ENCODE data around the gene TTLL3. TPM values are rescaled to one million over a fixed set of nuclear protein-coding genes. Genes with fewer than 3 reads are reported as not detected.
"Not testable (repeated sequence)": the region's sequence is repeated elsewhere in the genome, so short reads cannot be mapped to it uniquely, and the experiment has no call there.

The TTLL3 gene
- total RNA-seq, 1 experiment from 2014 or later = 10.3 TPM

GRCh38 chr3:9870978-9871377, 60.9 kb downstream of the TTLL3 start:
- intact Hi-C loops (cut with micrococcal nuclease; ENCODE audit: unreplicated experiment) = no loop called here
- no peak for TF ChIP-seq CTCF (IDR thresholded peaks at IDR 0.05; ENCODE audit: insufficient read depth in 1 of 2, low read depth in 1 of 2, low read length in 1 of 2, severe bottlenecking in 1 of 2, unreplicated experiment in 1 of 2)
- DNase-seq = no peak

GRCh38 chr3:9872067-9872466, 62.0 kb downstream of the TTLL3 start:
- POLR2A ChIA-PET; intact Hi-C loops (cut with micrococcal nuclease; ENCODE audit: unreplicated experiment); H3K27me3 Mint-ChIP-seq (ENCODE audit: insufficient read depth, unreplicated experiment); H3K4me1 ChIP-seq; H3K36me3 ChIP-seq (ENCODE audit: control insufficient read depth, insufficient read depth, low read length); H3K27ac Mint-ChIP-seq (ENCODE audit: unreplicated experiment); H3K4me3 Mint-ChIP-seq (ENCODE audit: unreplicated experiment); H3K4me3 ChIP-seq (ENCODE audit: low read depth, low read length); H3K9me3 Mint-ChIP-seq (ENCODE audit: unreplicated experiment); H3K9me3 ChIP-seq; H3K36me3 Mint-ChIP-seq (ENCODE audit: insufficient read depth, unreplicated experiment); DNase-seq; BruUV-seq (replicated peaks); H3K27me3 ChIP-seq (replicated peaks; ENCODE audit: control insufficient read depth, insufficient read depth, low read length); H3K4me1 Mint-ChIP-seq (ENCODE audit: low read depth, unreplicated experiment): not testable (repeated sequence)
- CTCF ChIA-PET = interaction anchor here (0.6 kb wide), 1 partner anchor 43 kb away, joined by 4 read pairs; no protein-coding TSS in a partner anchor

More at GRCh38 chr3:9870978-9871377, 60.9 kb downstream of the TTLL3 start:
- Histone ChIP-seq H3K36me3 (ENCODE audit: control insufficient read depth, insufficient read depth, low read length) (no peaks in the 10 kb centered on the region), H3K9me3 (no peaks in the 10 kb centered on the region), H3K27me3 (replicated peaks; ENCODE audit: control insufficient read depth, insufficient read depth, low read length) (no peaks in the 10 kb centered on the region), H3K4me1 (peaks cover 5% of the 10 kb centered on the region), H3K4me3 (ENCODE audit: low read depth, low read length) (no peak overlapping the region)
- Mint-ChIP-seq H3K9me3 (ENCODE audit: unreplicated experiment) (no peaks in the 10 kb centered on the region), H3K4me3 (ENCODE audit: unreplicated experiment) (no peak overlapping the region), H3K27me3 (ENCODE audit: insufficient read depth, unreplicated experiment) (no peaks in the 10 kb centered on the region), H3K36me3 (ENCODE audit: insufficient read depth, unreplicated experiment) (no peaks in the 10 kb centered on the region), H3K4me1 (ENCODE audit: low read depth, unreplicated experiment) (no peaks in the 10 kb centered on the region), H3K27ac (ENCODE audit: unreplicated experiment) (no peak overlapping the region)
- ChIA-PET POLR2A (interaction anchor here (0.6 to 0.7 kb wide), 3 partner anchors 8 to 122 kb away, joined by 3 to 5 read pairs (median 5); no protein-coding TSS in a partner anchor), CTCF (interaction anchor here (0.6 to 0.7 kb wide), 2 partner anchors 23 to 527 kb away, joined by 3 read pairs; no protein-coding TSS in a partner anchor)
- no TSS peak for BruUV-seq (replicated peaks)

- H3K27me3 ChIP-seq (replicated peaks; ENCODE audit: control insufficient read depth, insufficient read depth, low read length) = no peaks in the 10 kb centered on the region
- DNase-seq = no peak
- H3K4me3 Mint-ChIP-seq (ENCODE audit: unreplicated experiment) = no peak overlapping the region
- ChIA-PET POLR2A (interaction anchor here (0.7 kb wide), 1 partner anchor 9 kb away, joined by 4 read pairs; no protein-coding TSS in a partner anchor), CTCF (no interaction called here)
- TF ChIP-seq CTCF (IDR thresholded peaks at IDR 0.05; ENCODE audit: insufficient read depth in 1 of 2, low read depth in 1 of 2, low read length in 1 of 2, severe bottlenecking in 1 of 2, unreplicated experiment in 1 of 2) = no peak
- no peaks in the 10 kb centered on the region for H3K36me3 Mint-ChIP-seq (ENCODE audit: insufficient read depth, unreplicated experiment)
- no peaks in the 10 kb centered on the region for H3K9me3 Mint-ChIP-seq (ENCODE audit: unreplicated experiment)
- H3K4me1 ChIP-seq = peaks cover 26% of the 10 kb centered on the region
- BruUV-seq (replicated peaks) = no TSS peak
- no peaks in the 10 kb centered on the region for H3K27me3 Mint-ChIP-seq (ENCODE audit: insufficient read depth, unreplicated experiment)
- no peak overlapping the region for H3K27ac Mint-ChIP-seq (ENCODE audit: unreplicated experiment)
- intact Hi-C loops (cut with micrococcal nuclease; ENCODE audit: unreplicated experiment) = no loop called here
- no peaks in the 10 kb centered on the region for H3K36me3 ChIP-seq (ENCODE audit: control insufficient read depth, insufficient read depth, low read length)
- H3K4me3 ChIP-seq (ENCODE audit: low read depth, low read length) = no peak overlapping the region
- no peaks in the 10 kb centered on the region for H3K9me3 ChIP-seq
- peaks cover 11% of the 10 kb centered on the region for H3K4me1 Mint-ChIP-seq (ENCODE audit: low read depth, unreplicated experiment)
These were observed 65.4 kb downstream of the TTLL3 start for GRCh38 chr3:9875448-9875847.

- not testable (repeated sequence) for DNase-seq
These were observed 66.2 kb downstream of the TTLL3 start for GRCh38 chr3:9876255-9876654.

More at GRCh38 chr3:9876255-9876654, 66.2 kb downstream of the TTLL3 start:
- H3K9me3 Mint-ChIP-seq (ENCODE audit: unreplicated experiment); intact Hi-C loops (cut with micrococcal nuclease; ENCODE audit: unreplicated experiment); H3K27ac Mint-ChIP-seq (ENCODE audit: unreplicated experiment); H3K4me3 Mint-ChIP-seq (ENCODE audit: unreplicated experiment); BruUV-seq (replicated peaks); H3K36me3 Mint-ChIP-seq (ENCODE audit: insufficient read depth, unreplicated experiment); CTCF ChIA-PET; H3K9me3 ChIP-seq; H3K4me3 ChIP-seq (ENCODE audit: low read depth, low read length); H3K27me3 Mint-ChIP-seq (ENCODE audit: insufficient read depth, unreplicated experiment); H3K27me3 ChIP-seq (replicated peaks; ENCODE audit: control insufficient read depth, insufficient read depth, low read length); POLR2A ChIA-PET; H3K36me3 ChIP-seq (ENCODE audit: control insufficient read depth, insufficient read depth, low read length): not testable (repeated sequence)
- peaks cover 13% of the 10 kb centered on the region for H3K4me1 Mint-ChIP-seq (ENCODE audit: low read depth, unreplicated experiment)
- peaks cover 26% of the 10 kb centered on the region for H3K4me1 ChIP-seq

All from Caco-2 (cell line).